Right lobe of liver (tissue), 6 donors: ENCODE results near the gene OR5AU1. TPM values are rescaled to one million over a fixed set of nuclear protein-coding genes. Genes with fewer than 3 reads are reported as not detected.

Experiments used
- ATAC-seq, 4 donors: fragments of 200-7000 bp; cut with Tn5 transposase; one replicate each; pipeline ENCODE4 v1.9.1; 2020; ENCODE audit warnings: mild to moderate bottlenecking in 4 of 4, moderate library complexity in 4 of 4
- DNase-seq, 3 donors: peaks; one replicate each; pipeline ENCODE4 v3.0.0-alpha.2; 2020
- H3K27ac ChIP-seq, 3 donors: fragments of 200-600 bp; one replicate each; pipeline ENCODE4 v1.8.0; 2022
- H3K27me3 ChIP-seq, 2 donors: fragments of 200-600 bp; one replicate each; pipeline ENCODE4 v1.8.0; 2022
- H3K36me3 ChIP-seq, 4 donors: fragments of 200-600 bp; sonication (generic) in 1 of 4; one replicate each; pipeline versions ENCODE4 v1.5.1 to v1.8.0; 2017 to 2022; ENCODE audit warnings: control low read depth in 1 of 4
- H3K4me1 ChIP-seq, 4 donors: fragments of 200-600 bp; sonication (generic) in 1 of 4; one replicate each; pipeline versions ENCODE4 v1.5.1 to v1.8.0; 2017 to 2022; ENCODE audit warnings: control low read depth in 1 of 4
- H3K4me3 ChIP-seq, 3 donors: fragments of 200-600 bp; one replicate each; pipeline ENCODE4 v1.8.0; 2022
- H3K9me3 ChIP-seq, 4 donors: fragments of 200-600 bp; sonication (generic) in 1 of 4; one replicate each; pipeline versions ENCODE4 v1.5.1 to v1.8.0; 2017 to 2022; ENCODE audit warnings: control low read depth in 1 of 4
- POLR2A ChIP-seq: fragments of 450-650 bp; IDR thresholded peaks from one replicate; pipeline ENCODE4 v1.6.1; 2017; ENCODE audit warnings: antibody characterized with exemption, mild to moderate bottlenecking
- WGBS: methylation state at CpG from one replicate; pipeline ENCODE4 v1.1.6; 2018; ENCODE audit warnings: low coverage, low lambda C conversion rate; ENCODE audit not compliant: insufficient coverage; ENCODE audit errors: missing lambda C conversion rate; 5-methylcytosine and 5-hydroxymethylcytosine counted together
- intact Hi-C, 2 donors: fragments of 100-400 bp; cut with DNase I; formaldehyde crosslinking; loops; one replicate each; pipeline versions ENCODE4 v1.11.2 to v1.14.1; 2022
- total RNA-seq, 6 experiments: library from RNA; depleted of rRNA in 2 of 6; stranded (reverse); fragments of >200 nt in 2 of 6; fragmentation: NEBNext Ultra II Directional in 3 of 6; extraction: Animal tissue kit (Norgen Biotek cat#: 25700) in 3 of 6; gene quantifications; one replicate each; pipeline versions ENCODE4 v1.1.0 to v1.2.4, GENCODE V29; 2016 to 2023
- TF ChIP-seq, protein P1 (sequence below), 4 donors: fragments of 200-600 bp in 3 of 4; fragments of 450-650 bp in 1 of 4; IDR thresholded peaks; one replicate each; pipeline versions ENCODE4 v1.5.1 to v1.8.0; 2016 to 2022; ENCODE audit warnings: antibody characterized with exemption in 4 of 4, mild to moderate bottlenecking in 2 of 4
- donor health status: DM: no; HTN: yes; CAD: no.
- donor health status: DM: no; HTN: no; CAD: no.
- donor health status: DM: no; HTN: no; CAD: no.
- donor health status: DM: no; HTN: yes; CAD: no.
- donor health status: DM: no; HTN: yes; CAD: no.

OR5AU1 gene
- total RNA-seq, 6 experiments from 2014 or later, result not detected

- Histone ChIP-seq H3K27me3 (no peaks in the 10 kb centered on the region), H3K36me3 (no peaks in the 10 kb centered on the region), H3K4me1 (no peaks in the 10 kb centered on the region), H3K27ac (no peak overlapping the region), H3K4me3 (no peak overlapping the region), H3K9me3 (no peaks in the 10 kb centered on the region)
- DNase-seq (no peak), ATAC-seq (no peak)
- WGBS, result 65% methylated on average over 3 of the region's 3 CpGs
- intact Hi-C loops, result loop anchor here in 1 of 2 donors (10.0 kb wide), 1 partner anchor 55 kb away; no protein-coding TSS in a partner anchor
- TF ChIP-seq, protein P1, sequence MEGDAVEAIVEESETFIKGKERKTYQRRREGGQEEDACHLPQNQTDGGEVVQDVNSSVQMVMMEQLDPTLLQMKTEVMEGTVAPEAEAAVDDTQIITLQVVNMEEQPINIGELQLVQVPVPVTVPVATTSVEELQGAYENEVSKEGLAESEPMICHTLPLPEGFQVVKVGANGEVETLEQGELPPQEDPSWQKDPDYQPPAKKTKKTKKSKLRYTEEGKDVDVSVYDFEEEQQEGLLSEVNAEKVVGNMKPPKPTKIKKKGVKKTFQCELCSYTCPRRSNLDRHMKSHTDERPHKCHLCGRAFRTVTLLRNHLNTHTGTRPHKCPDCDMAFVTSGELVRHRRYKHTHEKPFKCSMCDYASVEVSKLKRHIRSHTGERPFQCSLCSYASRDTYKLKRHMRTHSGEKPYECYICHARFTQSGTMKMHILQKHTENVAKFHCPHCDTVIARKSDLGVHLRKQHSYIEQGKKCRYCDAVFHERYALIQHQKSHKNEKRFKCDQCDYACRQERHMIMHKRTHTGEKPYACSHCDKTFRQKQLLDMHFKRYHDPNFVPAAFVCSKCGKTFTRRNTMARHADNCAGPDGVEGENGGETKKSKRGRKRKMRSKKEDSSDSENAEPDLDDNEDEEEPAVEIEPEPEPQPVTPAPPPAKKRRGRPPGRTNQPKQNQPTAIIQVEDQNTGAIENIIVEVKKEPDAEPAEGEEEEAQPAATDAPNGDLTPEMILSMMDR (IDR thresholded peaks at IDR 0.05), result no peak
Measured at GRCh38 chr14:21199611-21200560, 44.0 kb upstream of the OR5AU1 start.

DNA sequence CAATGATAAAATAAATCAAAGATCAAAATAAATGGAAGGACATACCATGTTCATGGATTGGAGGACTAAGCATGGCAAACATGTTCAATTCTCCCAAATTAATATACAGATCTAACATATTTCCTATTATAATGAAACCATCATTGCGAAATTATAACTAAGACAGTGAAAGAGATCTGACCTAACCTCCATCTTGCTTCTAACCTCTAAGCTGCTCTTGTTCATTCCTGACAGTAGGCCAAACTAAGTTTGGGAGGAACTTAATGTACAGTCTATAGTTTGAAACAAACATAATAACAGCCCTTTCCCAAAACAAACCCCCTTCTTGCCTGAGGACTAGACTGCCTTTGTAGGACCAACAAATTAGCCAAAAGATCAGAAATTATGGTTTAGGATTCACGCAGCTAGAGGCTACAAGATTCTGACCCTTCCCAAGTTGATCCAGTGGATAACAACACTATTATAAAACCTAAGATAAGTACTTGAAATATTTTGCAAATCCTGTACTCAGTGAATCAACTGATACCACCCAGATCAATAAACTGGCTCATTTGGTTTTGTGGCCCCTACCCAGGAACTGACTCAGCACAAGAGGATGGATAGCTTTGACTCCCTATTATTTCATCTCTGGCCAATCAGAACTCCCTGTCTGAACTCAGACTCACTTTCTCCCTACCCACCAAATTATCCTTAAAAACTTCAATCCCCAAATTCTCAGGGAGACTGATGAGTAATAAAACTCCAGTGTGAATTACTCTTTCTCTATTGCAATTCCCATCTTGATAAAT lies 41.7 kb upstream of the OR5AU1 start:
- intact Hi-C loops, result no loop called here

GRCh38 chr14:21194597-21194996 lies 38.7 kb upstream of the OR5AU1 start:
- no peak overlapping the region for H3K27ac ChIP-seq
- no peaks in the 10 kb centered on the region for H3K36me3 ChIP-seq
- no peak overlapping the region for H3K4me3 ChIP-seq
- no peak for TF ChIP-seq POLR2A
- TF ChIP-seq, protein P1 (IDR thresholded peaks at IDR 0.05), result no peak
- ATAC-seq, result no peak
- H3K4me1 ChIP-seq, result no peaks in the 10 kb centered on the region
- H3K9me3 ChIP-seq, result no peaks in the 10 kb centered on the region
- DNase-seq, result no peak
- no peaks in the 10 kb centered on the region for H3K27me3 ChIP-seq
- intact Hi-C loops, result no loop called here

More for the DNA sequence above, 41.7 kb upstream of the OR5AU1 start:
- TF ChIP-seq POLR2A, result no peak
- TF ChIP-seq, protein P1 (IDR thresholded peaks at IDR 0.05), result no peak
- Histone ChIP-seq H3K27ac (no peak overlapping the region), H3K9me3 (no peaks in the 10 kb centered on the region), H3K36me3 (no peaks in the 10 kb centered on the region), H3K4me1 (no peaks in the 10 kb centered on the region), H3K4me3 (no peak overlapping the region), H3K27me3 (no peaks in the 10 kb centered on the region)
- ATAC-seq (no peak), DNase-seq (no peak)
- WGBS, result 86% methylated on average over 2 of the region's 2 CpGs

DNA sequence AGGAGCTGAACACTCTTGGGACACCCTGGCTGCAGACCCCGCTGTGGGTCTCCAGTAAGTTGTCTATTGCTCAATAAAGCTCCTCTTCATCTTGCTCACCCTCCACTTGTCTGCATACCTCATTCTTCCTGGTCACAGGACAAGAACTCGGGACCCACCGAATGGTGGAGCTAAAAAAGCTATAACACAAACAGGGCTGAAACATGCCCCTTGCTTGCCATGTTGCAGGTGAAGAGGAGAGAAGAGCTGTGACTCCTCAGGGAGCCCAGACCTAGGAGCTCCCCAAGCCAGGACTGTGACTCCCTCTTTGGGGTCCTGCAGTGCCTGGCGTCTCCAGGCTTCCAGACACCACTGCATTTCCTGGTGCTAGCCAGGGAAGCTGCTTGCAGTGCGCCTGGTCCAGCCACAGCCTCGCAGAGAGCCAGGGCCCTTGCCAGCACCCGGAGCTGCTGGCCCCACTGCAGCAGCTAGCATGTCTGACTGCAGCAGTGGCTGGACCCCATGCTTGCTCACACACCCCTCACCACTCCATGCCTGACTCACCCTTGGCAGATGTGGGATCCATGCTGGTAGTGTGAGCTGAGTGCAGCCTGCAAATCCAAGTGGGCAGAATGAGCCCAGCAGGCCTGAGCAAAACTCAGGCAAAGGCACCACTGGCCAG lies 37.1 kb upstream of the OR5AU1 start:
- no peak for ATAC-seq
- intact Hi-C loops, result no loop called here
- Histone ChIP-seq H3K4me1 (no peaks in the 10 kb centered on the region), H3K9me3 (no peaks in the 10 kb centered on the region), H3K36me3 (no peaks in the 10 kb centered on the region), H3K4me3 (no peak overlapping the region), H3K27me3 (no peaks in the 10 kb centered on the region), H3K27ac (no peak overlapping the region)
- no peak for DNase-seq
- no peak for TF ChIP-seq POLR2A
- TF ChIP-seq, protein P1 (IDR thresholded peaks at IDR 0.05), result no peak
- no CpG with 5 or more reads among the region's 7 CpGs for WGBS
